ENCODE results near the gene RADX.
A peak's percentile ranks its signal among the peaks of the same experiment; 100 is the strongest.
"Not testable (repeated sequence)": the region's sequence is repeated elsewhere in the genome, so short reads cannot be mapped to it uniquely, and the experiment has no call there.

RADX gene, protein sequence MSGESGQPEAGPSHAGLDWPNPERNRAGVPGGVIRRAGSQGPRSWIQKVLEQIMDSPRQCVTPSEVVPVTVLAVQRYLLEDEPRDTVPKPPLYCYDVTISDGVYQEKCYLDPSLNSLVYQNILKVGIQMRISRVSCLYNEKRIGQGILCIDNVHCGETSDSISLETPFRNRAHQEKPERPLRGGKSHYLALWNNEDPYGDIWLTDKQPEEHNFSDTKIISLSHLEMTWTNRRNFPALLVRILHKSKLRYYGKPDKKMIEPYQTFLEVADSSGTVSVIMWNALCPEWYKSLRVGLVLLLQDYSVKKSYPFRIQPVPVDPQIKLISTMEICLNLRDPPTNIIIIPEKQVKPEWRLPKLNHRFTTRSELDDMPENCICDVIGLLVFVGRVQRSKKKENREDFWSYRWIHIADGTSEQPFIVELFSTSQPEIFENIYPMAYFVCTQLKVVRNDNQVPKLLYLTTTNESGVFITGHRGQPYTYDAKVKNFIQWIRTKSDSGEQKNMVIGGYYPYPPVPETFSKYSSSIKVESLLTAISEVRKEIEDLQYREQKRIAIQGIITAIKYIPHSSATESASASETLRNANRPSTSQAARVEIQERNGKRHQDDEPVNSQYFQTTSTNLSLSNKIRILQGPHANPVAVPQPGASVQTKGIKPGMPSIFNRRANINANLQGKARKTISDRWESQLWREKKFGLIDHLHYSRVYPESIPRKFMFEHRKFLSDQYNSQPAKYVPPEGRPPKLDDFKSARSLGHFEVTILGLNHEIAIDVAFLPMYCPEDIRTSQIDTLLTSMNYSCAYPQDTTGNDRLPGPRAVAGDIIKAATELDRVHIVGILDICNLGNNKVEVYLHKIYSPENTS

DNA sequence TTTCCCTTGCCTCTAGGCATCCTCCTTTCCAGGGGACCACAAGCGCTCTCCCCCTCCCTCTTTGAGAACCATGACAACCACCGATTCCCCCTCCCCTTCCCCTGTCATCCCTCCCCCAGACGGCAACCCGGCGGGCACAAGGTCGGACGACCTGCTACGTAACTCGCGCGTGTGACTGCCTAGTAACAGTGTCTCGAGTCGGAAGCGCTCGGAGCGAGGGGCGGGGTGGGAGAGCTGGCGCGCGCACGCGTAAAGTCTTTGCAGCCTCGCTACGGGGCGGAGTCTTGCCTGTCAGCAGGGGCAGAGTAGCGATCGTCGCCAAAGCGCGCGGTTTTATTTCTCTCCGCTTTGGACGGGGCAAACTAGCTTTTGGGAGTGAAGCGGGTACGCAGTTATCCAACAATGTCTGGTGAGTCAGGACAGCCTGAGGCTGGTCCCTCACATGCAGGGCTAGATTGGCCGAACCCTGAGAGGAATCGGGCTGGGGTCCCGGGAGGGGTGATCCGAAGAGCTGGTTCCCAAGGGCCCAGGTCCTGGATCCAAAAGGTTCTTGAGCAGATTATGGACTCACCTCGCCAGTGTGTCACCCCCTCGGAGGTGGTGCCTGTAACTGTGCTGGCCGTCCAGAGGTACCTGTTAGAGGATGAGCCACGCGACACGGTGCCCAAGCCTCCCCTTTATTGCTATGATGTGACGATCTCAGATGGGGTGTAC lies at the start of gene RADX:
RADX (plus strand) TSS at position 300 of the 714 bp plus-strand sequence; CDS start at position 403, 103 bp downstream.
- peak; percentile 81 to 93 for DNase-seq

DNA sequence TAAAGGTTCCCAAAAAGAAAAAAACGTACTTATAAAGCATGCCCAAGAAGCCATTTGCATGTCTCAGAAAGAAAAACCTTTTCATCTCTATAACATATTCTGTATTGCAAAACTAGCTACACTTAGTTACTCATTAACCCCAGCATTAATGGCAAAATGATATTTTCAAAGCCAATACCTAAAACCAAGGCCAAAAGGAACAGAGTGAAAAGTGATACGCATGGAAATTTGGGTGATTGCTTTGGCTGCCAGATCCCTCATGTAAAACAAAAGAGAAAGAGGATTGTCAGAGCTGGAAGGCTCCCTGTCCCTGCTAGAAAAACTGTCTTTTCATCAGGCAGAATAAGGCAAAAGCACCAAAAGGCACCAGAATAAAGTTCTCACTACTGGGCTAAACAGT lies 46.8 kb upstream of the RADX start:
- DNase-seq: peak; percentile 3 to 13

DNA sequence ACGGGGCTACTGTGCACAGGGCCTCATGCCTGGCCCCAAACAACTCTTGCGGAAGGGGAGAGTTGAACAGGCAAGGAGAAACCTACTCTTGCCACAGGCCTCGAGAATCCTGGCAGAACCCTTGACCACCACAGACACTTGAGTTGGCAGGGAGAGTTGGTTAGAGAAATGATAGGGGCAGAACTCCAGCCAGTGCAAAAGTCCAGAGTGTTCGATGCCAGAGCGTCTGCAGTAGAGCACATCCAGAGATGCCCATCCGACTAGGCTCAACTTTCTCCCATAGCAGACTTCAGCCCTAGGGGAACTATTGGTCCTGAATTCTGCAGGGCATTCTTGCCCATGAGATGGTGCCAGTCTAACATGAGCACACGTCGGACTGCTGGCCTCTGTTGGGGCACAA lies 45.4 kb upstream of the RADX start:
- DNase-seq: no peak

DNA sequence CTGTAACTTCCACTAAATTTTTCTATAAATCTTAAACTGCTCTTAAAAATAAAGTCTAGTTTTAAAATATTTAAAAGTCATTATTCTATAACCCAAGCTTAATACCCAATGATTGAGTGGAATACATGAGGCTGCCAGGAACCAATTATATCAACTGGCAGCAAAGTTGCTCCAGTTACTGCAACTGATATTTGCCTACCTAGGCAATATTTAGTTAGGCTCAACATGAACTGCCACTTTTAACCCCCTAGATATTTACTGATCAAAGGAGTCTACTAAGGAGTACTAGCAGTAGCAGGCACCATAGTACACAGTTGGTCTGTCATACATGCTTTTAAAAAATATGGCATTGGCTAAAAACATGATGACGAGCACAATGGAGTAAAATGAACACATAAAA lies 29.9 kb upstream of the RADX start:
- DNase-seq: no peak

DNA sequence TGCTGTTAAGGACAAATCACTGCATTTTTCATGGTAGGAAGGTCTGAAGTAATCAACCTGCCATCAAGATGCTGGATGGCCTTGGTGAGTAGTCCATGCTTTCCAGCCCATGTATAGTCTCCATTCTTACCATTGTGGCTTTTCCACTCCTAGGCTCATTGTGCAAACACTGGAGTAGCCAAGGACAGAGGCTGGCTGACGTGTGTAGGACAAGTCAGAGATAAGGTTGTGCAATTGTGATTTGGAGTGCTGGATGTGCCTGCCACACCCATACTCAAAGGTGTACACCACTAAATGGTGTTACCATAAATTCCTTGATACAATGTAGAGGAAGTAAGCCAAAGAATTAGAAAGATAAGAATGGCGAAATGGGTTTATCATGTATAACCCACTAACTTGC lies 26.3 kb upstream of the RADX start:
- DNase-seq: no peak

DNA sequence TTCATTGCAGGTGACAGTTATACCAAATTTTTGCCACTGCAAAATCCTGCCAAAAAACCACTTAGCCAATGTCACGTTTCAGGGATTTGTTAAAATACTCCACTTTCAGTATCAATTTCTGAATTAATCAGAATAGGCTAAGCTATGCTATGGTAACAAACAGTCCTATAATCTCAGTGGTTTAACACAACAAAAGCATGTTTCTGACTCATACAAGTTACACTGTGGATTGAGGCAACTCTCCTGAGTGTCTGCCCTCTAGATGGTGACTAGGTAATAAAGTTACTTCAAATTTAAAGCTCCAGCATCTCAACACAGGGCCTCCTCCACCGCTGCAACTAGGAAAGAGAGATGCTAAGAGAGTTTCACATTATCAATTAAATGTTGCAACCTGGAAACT lies 23.0 kb upstream of the RADX start:
- no peak for DNase-seq

DNA sequence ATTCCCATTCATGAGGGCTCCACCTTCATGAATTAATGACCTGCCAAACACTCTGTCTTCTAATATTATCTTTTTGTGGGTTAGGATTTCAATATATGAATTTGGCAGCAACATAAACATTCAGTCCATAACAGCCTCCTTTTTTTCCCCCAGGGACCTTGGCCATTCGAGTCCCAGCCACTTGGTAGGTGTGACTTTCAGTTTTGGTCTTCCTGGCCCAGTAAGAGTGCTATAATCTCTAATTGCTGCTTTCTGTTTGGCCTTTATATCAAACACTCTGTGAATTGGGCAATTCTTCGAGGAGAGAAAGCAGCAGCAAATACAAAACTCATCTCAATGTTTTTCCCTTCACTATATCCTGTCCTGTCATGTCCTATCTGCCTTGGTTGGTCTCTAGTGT lies 12.4 kb upstream of the RADX start:
- DNase-seq: no peak

DNA sequence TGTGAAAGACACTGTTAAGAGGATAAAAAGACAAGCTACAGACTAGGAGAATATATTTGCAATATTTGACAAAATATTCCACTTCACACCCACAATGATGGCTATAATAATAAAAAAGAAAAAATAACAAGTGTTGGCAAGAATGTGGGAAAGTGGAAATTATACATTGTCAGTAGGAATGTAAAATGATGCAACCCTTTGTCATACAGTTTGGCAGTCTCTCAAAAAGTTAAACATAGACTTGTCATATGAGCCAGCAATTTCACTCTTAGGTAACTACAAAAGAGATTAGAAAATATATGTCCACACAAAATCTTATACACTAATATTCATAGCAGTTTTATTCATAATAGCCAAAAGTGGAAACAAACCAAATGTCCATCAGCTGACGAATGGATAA lies 5.2 kb upstream of the RADX start:
- DNase-seq: no peak

DNA sequence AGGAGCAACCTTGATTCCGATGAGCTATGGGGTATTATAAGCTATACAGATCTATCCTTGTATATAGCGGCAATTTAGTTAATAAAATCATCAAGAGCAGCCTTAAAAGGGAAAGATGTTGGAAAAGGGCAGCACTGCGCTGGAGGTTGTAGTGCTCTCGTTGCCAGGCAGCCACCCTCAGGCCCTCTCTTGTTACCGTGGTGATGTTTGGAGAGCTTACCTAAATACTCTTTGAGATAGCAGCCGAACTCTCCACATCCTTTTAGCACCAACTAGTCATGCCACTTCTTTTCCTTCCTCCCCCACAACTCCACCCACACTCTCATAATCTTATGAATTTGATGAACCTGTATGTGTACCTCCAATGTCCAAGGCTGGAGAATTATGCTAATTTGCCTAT lies 3.8 kb upstream of the RADX start:
- DNase-seq: peak; percentile 5 to 36

DNA sequence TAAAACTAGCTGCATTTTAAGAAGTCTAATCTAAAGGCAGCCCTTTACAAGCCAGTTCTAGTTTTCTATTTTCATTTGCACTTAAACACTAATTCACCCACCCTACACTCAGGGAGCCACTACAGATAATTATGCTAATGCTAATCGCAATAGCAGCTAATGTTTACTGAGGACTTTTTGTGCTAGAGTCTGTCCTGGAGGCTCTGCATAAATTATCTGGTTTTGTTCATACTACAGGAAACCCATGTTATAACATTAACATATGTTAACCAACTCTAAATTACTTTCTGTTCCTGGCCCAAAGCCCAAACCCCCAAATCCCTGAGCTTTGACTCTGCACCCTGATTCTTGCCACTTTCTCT lies 480 bp upstream of the RADX start:
- peak; percentile 32 to 36 for DNase-seq

DNA sequence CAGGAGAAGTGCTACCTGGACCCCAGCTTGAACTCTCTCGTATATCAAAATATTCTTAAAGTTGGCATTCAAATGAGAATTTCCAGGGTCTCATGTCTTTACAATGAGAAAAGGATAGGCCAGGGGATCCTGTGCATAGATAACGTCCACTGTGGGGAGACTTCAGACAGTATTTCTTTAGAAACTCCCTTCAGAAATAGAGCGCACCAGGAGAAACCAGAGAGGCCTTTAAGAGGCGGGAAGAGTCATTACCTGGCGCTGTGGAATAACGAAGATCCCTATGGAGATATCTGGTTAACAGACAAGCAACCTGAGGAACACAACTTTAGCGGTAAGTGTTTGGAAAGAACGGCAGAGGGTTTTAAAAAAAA lies 600 bp downstream of the RADX start:
- peak; percentile 3 to 43 for DNase-seq

DNA sequence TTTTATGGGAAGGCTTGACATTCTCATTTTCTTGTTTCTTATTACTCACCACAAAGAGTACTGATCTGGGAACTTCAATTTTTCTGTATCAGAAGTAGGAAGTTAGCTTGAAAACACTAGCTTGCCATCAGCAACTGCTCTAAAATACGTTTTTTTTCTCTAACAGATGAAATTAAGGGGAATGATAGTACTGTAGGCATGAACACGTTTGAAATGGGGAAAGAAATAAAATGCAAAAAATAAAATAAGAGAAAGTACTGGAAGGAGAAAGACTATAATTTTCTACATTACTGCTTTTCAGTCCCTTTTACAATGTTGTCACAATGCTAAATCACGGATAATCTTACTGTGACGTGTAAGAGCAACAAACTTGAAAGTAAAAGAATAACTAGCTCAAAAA lies 1.5 kb downstream of the RADX start:
- DNase-seq: no peak

DNA sequence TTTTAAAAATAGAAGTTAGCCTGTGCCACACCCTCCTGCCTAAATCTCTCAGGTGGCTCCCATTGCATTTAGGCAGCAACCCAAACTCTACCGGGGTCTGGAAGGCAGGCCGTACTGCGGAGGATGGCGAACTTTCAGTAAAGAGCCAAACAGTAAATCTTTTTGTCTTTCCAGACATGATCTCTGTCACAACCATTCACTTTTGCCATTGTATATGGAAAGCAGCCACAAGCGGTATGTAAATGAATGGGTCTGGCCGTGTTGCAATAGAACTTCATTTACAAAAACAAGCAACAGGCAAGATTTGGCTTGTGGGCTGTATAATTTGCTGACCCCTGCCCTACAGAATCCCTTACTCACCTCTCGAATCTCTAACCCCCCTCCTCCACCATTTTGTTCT lies 3.3 kb downstream of the RADX start:
- peak; percentile 14 to 64 for DNase-seq

DNA sequence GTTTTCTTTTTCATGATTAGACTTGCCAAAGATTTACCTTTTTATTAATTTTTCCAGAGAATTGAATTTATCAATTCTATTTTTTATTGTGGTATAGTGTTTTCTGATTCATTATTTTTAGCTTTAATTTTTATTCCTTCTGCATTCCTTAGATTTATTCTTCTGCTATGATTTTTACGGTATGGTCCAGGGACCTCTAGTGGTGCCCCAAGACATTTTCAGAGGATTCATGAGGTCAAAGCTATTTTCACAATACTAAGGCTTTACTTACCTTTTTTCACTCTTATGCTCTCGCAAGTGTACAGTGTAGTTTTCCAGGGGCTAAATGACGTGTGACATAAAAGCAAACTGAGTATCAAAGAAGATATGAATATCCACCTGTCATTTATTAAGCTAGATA lies 8.0 kb downstream of the RADX start:
- DNase-seq: peak in 1 of 2 experiments; percentile 21

DNA sequence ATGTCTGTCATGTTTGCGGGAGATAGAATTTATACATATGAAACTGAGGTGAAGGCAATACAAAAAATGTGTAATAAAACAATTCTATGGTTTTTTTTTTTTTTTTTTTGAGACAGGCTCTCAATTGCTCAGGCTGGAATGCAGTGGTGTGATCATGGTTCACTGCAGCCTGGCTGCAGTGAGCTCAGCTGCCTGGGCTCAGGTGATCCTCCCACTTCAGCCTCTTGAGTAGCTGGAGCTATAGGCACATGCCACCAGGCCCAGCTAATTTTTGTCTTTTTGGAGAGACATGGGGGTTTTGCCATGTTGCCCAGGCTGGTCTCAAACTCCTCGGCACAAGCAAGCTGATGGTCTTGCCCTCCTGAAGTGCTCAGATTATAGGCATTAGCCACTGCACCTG lies 10.1 kb downstream of the RADX start:
- DNase-seq: no peak

DNA sequence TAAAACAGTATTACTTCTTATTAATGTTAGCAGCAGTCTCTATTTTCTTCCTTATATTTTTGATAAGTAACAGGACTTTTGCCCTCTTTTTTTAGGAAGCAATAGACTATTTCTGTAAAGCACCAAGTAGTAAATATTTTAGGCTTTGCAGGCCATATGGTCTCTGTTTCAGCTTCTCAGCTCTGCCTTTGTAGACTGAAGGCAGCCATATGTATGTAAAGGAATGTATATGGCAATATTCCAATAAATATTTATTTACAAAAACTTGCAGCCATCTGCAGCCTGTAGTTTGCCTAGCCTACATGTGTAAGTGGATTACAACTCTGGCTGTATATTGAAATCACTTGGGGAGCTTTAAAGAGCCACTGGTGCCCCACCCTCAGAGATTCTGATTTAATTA lies 15.0 kb downstream of the RADX start:
- no peak for DNase-seq

DNA sequence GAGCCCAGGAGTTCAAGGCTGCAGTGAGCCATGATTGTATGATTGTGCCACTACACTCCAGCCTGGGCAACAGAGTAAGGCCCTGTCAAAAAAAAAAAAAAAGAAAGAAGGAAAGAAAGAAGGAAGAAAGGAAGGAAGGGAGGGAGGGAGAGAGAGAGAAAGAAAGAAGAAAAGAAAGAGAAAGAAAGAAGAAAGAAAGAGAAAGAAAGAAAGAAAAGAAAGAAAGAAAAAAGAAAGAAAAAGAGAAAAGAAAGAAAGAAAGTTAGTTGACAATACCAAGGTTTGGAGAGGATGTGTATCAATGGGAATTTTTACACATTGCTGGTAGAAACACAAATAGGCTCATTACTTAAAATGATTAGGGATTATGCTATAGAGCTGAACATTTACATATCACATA lies 19.8 kb downstream of the RADX start:
- no peak for DNase-seq

DNA sequence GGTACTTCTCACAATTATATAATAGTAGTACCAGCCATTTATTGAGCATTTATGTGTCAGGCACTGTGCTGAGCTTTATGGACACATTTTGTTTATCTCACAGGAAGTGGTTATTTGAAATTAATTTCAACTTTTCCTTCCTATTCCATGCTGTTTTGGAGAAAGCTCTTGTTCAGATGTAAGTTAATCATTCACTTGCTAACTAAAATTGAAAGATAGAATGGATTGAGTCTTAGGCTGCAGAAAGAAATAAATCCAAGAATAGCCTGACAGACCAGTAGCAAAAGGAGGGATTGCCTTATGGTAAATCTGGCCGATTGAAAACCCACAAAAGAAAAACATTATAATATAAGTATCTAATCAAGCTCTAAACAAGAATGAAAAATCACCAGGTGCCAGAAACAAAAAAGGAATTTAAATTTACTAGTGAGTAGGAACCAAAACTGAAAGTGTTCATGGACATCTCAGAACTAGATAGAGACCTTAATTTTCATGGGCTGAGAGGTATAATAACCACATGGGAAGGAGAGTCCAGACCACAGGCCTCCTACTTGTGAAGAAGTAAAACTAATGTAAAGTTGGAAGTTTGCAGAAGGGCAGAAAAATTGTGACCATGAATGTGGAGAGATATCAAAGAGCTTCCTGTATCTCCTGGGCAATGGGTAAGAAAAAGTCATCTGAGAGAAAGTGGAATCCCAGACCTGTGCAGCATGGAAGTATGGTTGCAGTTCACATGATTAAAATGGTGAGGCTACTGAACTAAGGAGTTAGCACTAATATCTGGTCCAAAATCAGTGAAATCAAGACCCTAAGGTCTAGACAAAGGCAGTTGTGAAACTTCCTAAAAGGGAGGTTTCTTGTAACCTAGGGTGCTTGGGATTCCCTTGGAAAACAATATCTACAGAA lies 38.0 kb downstream of the RADX start:
- no peak for DNase-seq

DNA sequence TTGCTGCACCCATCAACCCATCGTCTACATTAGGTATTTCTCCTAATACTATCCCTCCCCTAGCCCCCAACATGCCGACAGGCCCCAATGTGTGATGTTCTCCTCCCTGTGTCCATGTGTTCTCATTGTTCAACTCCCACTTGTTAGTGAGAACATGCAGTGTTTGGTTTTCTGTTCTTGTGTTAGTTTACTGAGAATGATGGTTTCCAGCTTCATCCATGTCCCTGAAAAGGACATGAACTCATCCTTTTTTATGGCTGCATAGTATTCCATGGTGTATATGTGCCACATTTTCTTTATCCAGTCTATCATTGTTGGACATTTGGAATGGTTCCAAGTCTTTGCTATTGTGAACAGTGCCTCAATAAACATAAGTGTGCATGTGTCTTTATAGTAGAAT lies 41.8 kb downstream of the RADX start:
- DNase-seq: not testable (repeated sequence)

DNA sequence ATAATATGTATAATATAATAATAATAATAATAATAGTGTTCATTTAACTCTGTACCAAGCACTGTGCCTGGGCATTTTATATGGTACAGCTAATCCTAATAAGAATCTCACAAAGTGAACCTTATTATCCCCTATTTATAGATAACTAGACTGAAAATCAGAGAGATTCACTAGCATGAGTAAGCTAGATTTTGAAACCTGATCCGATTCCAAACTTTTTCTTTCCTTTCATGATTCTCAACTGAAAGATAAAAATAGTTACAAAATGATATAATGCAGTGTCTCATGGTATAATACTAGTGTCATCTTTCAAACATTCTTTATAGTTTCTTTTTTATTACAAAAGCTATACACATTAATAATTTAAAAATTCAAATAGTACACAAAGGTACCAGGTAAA lies 58.9 kb downstream of the RADX start:
- DNase-seq: no peak

DNA sequence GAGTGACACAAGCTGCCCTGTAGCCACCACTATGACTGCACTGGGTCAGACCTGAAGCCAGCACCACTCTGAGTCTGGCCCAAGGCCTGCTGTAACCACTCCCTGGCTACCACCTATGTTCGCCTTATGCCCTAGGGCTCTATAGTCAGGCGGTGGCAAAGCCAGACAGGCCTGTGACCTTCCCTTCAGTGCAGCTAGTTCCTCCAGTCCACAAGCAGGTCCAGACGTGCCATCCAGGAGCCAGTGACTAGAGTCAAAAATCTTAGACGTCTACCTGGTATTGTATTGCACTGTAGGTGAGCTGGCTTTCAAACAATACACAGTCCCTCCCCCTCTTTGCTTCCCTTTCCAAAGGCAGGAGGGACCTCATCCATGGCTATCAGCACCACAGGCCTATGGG lies 60.7 kb downstream of the RADX start:
- DNase-seq: no peak

DNA sequence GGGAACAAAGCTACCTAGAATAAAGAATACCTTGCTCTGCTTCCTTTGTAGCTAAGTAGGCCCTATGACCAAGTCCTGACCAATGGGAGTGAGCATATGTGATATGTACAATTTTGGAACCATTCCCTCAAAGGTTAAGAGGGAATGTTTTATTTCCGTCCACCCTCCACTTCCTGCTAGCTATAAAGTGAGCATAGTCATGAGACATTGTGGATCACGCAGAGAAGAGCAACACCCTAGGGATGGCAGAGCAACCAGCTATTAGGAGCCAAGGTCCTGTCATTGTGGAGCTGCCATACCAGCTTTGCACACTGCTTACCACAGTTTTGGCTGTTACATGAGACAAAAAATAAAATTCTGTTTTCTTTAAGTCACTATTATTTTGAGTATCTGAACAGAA lies 68.9 kb downstream of the RADX start:
- DNase-seq: peak in 1 of 2 experiments; percentile 1

DNA sequence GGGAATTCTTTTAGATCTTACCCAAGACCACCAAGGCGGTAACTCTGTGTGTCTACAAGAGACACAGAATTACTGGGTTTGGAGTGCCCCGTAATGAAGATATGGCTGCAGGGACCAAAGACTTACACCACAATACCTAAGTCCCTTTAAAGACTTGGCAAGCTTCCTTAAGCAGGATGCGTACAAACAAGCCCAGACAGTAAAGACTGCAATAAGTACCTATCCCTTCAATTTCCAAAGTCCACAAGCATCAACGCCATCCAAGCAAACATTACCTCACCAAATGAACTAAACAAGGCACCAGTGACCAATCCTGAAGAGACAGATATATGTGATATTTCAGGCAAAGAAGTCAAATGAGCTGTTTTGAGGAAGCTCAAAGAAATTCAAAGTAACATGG lies 72.4 kb downstream of the RADX start:
- no peak for DNase-seq
